ENCODE measurements around the gene SLC35E1.

DNA sequence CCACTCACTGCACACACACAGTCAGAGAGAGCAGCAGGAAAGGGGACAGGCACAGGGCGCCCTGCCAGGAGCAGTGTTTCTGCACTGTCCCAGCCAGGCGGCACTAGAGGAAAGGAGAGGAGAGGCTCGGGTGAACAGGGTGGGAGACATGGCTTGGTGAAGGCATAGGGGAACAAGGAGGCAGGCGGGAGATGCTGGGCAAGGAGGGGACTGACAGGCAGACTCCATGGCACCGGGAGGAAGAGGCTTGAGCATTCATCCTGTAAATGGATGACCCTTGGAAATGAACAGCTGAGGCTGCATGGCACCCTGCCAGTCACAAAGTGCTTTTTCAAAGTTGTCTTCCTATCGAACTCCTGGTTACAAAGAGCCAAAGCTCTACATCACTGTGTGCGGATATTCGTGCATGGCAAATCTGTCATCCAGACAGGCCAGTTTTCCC, 33.4 kb upstream of the SLC35E1 start:
- TF ChIP-seq, protein P1, sequence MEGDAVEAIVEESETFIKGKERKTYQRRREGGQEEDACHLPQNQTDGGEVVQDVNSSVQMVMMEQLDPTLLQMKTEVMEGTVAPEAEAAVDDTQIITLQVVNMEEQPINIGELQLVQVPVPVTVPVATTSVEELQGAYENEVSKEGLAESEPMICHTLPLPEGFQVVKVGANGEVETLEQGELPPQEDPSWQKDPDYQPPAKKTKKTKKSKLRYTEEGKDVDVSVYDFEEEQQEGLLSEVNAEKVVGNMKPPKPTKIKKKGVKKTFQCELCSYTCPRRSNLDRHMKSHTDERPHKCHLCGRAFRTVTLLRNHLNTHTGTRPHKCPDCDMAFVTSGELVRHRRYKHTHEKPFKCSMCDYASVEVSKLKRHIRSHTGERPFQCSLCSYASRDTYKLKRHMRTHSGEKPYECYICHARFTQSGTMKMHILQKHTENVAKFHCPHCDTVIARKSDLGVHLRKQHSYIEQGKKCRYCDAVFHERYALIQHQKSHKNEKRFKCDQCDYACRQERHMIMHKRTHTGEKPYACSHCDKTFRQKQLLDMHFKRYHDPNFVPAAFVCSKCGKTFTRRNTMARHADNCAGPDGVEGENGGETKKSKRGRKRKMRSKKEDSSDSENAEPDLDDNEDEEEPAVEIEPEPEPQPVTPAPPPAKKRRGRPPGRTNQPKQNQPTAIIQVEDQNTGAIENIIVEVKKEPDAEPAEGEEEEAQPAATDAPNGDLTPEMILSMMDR (IDR thresholded peaks at IDR 0.05; ENCODE audit: low read depth, low read length) = no peak
- no peak for TF ChIP-seq EZH2phosphoT487 (IDR thresholded peaks at IDR 0.05; ENCODE audit: low read depth)

Measured in OCI-LY3 (cell line).